HL-60/S4 treated with phorbol 12-myristate 13-acetate at 8.2 ng/mL for 4 days and 3 days (cell line): ENCODE measurements around the gene AP3D1.

Experiments used
- in situ Hi-C: fragments of 300-500 bp; cut with MboI; formaldehyde crosslinking; loops from 2 replicates; pipeline ENCODE4 v1.15.0; 2022; ENCODE audit warnings: low sequenced_read_pairs

AP3D1 gene

GRCh38 chr19:2184422-2184975 is 33.1 kb upstream of the AP3D1 start:
- in situ Hi-C loops = no loop called here

- in situ Hi-C loops = no loop called here
Measured at GRCh38 chr19:2181633-2181997, 30.2 kb upstream of the AP3D1 start.

GRCh38 chr19:2180881-2181632 is 29.7 kb upstream of the AP3D1 start:
- in situ Hi-C loops = no loop called here

GRCh38 chr19:2180114-2180513 is 28.7 kb upstream of the AP3D1 start:
- in situ Hi-C loops = no loop called here

GRCh38 chr19:2179095-2179494 is 27.7 kb upstream of the AP3D1 start:
- in situ Hi-C loops = no loop called here

- in situ Hi-C loops = no loop called here
Measured at GRCh38 chr19:2176337-2176994, 25.1 kb upstream of the AP3D1 start.

GRCh38 chr19:2175742-2176141 is 24.4 kb upstream of the AP3D1 start:
- in situ Hi-C loops = no loop called here

GRCh38 chr19:2173767-2174577 is 22.6 kb upstream of the AP3D1 start:
- in situ Hi-C loops = no loop called here

GRCh38 chr19:2173388-2173766 is 22.0 kb upstream of the AP3D1 start:
- in situ Hi-C loops = no loop called here

GRCh38 chr19:2171349-2172145 is 20.2 kb upstream of the AP3D1 start:
- in situ Hi-C loops = no loop called here

GRCh38 chr19:2170987-2171348 is 19.6 kb upstream of the AP3D1 start:
- in situ Hi-C loops = no loop called here

GRCh38 chr19:2170219-2170618 is 18.9 kb upstream of the AP3D1 start:
- in situ Hi-C loops = no loop called here

GRCh38 chr19:2168619-2169424 is 17.5 kb upstream of the AP3D1 start:
- in situ Hi-C loops = no loop called here

- in situ Hi-C loops = no loop called here
Measured at GRCh38 chr19:2167896-2168618, 16.7 kb upstream of the AP3D1 start.

GRCh38 chr19:2166741-2167738 is 15.7 kb upstream of the AP3D1 start:
- in situ Hi-C loops = no loop called here

GRCh38 chr19:2164020-2164998 is 12.9 kb upstream of the AP3D1 start:
- in situ Hi-C loops = no loop called here

- in situ Hi-C loops = no loop called here
Measured at GRCh38 chr19:2160379-2160778, 9.0 kb upstream of the AP3D1 start.
